HG03060 (cell line): ENCODE data around the gene B3GAT1.

Experiments used
- ATAC-seq: cut with Tn5 transposase; IDR thresholded peaks from one replicate; pipeline ENCODE4 v1.9.1; 2021; ENCODE audit warnings: low read depth, moderate number of reproducible peaks; ENCODE audit not compliant: unreplicated experiment

The B3GAT1 gene

DNA sequence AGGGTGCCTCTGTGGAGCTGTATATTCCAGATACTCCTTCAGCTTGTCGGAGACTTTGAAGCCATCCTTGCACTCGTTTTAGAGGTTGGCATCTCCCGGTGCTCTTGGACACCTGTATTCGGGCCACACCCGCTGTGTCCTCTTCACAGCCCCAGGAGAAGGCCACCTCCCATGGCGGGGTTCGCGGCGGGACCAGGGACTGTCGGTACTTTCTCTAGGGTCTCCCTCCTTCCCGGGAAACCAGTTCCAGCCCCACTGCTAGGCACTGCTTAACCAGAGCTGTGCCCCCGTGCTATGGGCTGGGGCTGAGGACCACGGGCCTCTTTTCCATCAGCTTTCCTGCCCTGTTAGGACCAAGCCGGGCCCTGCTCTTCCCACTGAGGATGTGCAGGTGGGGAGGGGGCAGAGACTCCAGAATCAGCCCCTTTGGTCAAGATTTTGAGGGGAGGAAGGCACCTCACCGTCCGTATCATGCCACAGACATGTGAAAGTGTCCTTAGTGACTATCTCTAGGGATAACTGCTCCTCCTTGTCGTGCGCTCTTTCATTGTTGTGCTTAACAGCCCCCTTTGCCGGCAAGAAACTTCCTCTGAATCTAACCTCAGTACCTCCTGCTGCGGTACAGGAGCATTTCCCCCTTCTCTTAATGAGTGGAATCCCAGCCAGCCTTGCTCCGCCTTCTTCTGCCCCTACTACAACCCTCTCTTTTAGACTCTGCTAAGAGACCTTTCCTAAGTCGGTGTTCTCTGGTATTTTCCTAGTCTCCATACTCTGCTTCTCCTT, 1.2 kb upstream of the B3GAT1 start:
- ATAC-seq: no peak

DNA sequence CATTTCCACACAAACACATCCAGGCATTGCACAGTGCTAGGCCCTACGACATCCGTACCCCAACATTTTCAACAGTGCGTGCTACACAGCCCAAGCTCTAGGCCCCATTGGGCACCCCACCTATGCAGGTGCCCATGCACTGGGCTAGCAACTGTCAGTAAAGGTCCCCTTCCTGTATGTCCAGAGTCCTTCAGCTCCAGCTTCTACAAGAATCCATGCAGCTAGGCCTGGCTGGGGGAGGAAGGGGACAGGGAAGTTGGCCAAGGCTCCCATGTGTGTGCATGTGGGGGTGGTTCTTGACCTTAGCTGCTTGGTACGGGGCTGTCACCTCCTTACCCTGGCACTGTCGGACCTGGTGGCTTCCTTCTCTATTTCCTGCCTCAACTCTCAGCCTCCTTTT, 1.3 kb downstream of the B3GAT1 start:
- ATAC-seq: no peak

DNA sequence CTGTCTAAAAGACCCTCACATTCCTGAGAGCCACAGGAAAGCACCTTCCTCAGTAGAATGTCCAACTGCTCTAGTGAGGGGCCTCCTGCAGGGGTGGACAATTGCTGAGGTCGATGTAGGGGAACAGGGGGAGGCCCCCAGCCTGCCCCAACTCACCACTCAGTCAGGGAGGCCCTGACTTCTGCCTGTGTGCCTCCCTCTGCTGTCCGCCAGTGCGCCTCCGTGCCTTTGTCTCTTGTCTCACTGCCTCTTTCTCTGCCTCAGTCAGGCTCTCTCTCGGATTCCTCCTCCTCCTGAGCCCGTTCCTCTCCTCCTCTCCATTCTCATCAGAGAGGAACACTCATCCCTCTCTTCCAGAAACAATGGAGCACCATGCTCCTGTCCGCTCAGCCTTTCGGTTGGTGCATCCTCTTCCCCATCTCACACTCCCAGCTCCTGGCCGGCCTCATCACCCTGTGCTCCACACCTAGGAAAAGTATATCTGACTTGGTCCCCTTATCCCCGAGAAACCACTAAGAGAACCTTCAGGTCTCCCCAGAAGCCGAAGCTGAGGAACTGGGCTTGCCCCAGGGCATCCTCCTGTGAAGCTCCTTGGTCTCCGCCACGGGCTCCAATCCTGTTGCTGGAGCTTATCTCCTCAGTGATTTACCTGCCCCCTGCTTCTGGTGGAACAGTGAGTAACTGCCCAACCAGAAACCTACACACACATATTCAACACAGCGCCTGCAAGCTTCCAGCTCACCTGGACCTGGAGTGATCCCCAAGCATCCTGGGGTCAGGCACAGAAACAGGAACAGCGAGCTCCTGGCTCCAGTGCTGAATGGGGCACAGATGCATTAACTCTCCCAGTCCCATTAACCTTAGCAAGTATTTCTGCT, 2.3 kb downstream of the B3GAT1 start:
- no peak for ATAC-seq

DNA sequence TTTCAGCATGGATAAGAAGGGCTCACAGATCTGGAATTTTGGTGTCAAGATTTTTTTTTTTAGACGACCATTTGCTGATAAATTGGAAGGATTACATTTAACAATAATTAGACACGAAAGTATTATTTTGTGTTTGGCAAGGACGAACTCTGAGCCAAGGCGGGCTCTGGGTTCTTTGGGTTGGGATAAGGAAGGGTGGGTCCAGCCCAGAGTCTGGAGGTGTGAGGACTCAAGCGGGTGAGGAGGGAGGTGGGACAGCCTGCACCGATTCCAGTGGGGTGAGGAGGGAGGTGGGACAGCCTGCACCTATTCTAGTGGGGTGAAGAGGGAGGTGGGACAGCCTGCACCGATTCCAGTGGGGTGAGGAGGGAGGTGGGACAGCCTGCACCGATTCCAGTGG, 4.1 kb downstream of the B3GAT1 start:
- no peak for ATAC-seq

DNA sequence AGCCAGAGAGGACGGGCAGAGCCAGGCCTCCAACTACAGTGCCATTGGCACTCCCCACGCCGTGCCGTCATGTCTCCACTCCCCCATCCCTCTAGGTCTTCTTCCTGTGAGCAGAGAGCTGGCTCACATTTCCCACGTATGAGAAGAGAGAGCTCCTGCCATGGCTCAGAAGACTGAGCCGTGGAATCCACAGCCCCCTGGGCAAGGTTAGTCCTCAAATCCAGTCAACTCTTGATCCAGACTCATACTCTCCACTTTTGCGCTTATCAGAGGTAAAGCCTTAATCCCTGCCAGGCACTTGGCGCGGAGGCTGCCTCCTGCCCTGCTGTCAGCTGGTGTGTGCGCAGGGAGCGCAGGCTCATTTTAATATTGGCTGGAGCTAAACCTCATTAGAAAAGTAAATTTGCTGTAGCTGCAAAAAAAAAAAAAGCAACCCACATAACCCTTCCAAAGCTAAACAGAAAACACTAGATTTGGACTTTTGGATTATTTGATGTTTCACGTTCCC, 4.7 kb downstream of the B3GAT1 start:
- ATAC-seq: no peak

DNA sequence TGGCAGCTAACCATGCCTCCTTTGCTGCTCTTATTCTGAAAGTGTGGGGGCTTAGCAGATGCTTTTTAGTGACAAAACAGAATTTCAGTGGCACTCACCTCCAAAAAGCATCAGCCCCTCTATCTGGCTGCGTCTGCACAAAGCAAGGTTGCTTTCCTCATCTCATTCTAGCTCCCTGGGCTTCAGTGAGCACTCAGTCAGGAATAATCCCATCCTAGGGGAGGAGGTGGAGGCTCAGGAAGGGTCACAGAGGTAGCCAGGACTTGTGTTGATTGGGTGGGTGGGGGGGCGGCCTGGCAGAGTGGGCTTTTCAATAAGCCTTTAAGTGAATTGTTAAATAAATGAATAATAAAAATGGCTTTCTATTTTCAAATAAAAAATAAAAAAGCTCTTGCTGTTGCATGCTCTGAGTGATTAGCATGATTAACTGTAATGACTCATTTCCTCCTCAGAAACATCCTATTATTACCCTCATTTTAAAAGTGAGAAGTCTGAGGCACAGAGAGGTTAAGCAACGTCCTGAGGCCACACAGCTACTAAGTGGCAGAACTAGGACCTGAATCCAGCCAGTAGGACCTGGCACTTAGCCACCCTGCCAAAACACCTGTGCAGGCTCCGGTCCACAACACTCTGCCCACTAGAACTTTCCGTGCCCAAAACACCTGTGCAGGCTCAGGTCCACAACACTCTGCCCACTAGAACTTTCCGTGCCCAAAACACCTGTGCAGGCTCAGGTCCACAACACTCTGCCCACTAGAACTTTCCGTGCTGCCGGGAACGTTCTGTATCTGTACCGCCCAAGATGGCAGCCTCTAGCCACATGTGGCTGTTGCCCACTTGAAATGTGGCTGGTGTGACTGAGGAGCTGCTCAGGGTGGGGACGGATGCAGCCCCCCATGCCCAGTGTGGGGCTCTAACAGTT, 5.5 kb downstream of the B3GAT1 start:
- no peak for ATAC-seq

DNA sequence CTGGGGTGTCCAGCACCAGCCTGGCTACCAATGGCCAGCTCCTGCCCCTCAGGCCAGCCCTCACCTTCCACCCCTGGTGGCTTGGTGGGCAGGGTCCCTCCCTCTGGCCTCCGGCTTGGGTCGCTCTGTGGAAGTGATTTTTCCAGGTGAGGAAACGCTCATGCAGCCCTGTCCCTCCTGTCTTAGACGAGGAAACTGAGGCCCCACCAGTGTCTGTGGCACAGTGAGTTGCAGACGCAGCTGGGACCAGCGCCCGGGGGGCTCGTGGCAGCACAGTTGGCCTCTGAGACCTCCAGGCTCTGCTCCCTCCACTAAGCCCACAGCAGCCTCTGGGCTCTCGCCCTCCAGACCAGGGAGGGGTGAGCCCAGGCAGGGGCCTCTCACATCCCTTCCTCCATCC, 6.2 kb downstream of the B3GAT1 start:
- no peak for ATAC-seq

DNA sequence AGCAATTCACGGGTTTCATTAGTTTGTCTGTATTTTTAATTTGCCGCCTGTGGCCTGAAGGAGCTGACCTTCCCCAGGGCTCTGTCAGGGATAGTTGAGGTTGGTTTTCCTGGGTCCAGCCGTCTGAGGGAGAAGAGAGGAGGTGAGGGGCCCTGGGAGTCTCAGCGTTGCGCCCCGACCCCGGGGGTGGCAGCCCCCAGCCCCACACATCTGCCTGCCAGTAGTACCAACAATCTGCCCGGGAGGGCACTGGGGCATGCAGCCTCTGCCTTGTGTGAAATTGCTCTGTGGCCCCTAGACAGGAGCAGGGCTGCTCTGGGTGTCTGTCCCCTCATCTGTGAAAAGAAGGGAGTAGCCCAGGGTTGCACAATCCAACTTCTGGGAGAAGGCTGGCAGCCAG, 6.6 kb downstream of the B3GAT1 start:
- no peak for ATAC-seq

DNA sequence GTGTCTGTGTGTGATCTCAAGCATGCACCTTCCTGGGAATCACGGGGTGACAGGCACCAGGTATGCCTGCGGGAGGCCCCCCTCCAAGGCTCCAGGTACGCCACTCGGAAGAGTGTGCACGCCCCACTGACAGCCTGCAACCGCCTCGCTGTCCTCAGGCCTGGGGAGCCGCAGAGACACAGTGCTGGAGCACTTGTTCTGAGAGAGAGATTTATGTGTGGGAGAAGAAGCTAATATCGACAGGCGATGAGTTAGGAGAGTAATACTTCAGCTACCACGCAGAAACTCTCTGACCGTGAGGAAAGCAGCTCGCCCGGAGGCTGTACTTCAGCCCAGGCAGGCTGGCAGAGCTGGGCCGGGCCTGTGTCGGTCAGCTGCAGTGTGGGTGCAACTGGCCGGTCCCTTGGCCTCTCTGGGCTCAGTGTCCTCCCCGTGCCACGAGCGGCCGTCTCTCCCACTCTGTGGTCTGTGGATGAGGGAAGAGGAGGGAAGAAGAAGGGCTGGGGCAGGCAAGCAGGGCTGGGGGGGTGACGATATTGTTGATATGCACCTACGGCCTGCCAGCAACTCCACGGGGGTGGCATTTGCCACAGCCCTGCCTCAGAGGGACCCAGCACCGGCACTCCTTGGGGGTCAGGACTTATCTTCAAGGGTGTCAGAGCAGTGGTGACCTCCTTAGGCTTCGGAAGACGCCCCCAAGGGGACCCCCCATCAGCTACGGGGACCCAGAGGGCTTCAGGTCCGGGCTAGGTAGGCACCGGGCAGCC, 7.3 kb downstream of the B3GAT1 start:
- ATAC-seq: no peak

DNA sequence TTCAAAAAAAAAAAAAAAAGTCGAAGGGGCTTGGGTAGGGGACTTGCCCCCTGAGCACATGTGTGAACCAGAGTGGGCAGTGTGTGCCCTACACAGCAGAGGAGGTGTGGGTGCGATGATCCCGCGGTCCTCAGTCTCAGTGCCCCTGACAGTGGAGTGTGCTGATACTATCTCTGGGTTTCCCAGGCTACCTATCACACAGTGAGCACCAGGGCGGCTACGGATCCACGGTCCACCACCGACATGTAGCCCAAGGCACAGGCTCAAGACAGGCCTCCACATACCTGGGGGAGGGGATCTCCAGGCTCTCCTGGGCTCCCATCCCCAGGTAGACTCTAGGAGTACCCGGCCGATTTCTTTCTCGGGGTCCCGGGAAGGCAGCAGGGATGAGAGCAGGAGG, 9.1 kb downstream of the B3GAT1 start:
- ATAC-seq: no peak

DNA sequence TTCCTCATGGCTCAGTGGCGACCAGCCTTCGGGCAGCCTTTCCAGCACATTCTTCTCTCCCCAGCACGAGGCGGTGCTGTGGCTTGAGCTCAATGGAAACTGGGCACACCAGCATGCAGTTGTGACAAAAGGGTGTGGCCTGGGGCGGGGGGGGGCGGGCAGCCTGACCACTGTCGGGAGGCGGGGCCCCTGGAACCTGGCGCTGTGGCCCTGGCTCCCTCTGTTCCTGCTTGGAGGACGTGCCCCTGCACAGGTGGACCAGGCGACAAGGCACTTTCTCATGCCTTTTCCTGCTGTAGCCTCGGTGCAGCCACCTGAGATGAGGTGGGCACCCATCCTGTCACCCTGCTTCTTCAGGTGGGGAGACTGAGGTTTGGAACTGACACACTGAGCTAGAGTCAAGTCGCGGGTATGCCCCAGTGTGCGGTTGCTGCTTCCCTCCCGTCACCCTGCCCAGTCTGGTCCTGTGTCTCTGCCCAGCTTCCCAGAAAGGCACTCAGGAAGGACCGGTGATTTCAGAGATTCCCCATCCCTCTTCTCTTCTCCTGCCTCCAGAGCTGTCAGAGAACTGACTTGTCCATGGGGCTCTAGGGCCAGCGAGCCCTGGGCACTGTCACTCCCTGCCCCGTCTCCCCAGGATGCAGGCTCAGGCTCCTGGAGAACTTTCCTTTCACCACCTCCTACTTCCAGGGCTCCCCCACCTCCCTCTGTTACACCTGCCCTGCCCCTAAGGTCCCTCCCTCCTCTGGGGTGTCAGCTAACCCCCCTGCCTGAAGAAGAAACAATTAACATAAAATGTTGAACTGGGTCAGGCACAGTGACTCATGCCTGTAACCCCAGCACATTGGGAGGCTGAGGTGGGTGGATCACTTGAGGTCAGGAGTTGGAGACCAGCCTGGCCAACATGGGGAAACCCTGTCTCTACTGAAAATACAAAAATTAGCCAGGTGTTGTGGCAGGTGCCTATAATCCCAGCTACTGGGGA, 9.9 kb downstream of the B3GAT1 start:
- ATAC-seq: no peak

DNA sequence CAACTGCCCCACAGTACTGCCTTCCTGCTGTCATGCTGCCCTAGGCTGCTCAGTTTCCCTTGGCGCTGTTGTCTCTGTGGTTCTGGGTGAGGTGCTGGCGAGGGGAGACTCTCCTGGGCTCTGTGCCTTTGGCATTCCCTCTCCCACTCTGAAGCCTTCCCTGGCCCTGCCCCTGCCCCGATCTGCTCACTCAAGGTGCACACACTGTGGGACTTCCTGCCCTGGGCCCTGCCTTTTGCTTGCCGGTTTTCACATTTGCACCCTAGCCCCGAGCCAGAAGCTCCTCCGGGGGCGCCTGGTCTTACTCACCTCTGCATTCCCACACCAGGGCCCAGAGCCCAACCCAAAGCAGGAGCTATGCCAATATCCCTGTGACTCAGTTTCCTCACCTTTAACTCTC, 12.0 kb downstream of the B3GAT1 start:
- no peak for ATAC-seq

DNA sequence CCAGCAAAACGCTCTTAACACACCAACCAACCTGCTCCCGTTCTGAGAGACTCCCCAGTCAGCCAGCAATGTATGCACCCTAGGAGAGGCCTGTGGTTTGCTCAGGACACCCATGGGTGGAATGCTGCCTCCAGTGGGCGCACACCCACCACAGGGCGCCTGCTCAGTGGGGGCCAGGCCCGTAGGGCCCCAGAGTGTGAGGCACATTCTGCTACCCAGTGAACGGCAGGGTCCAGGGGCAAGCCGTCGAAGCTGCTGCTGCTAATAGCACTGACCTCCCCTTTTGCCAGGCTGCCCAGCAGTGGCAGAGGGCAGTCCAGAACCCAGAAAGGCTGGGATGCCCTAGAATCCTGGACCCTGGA, 12.8 kb downstream of the B3GAT1 start:
- ATAC-seq: no peak

DNA sequence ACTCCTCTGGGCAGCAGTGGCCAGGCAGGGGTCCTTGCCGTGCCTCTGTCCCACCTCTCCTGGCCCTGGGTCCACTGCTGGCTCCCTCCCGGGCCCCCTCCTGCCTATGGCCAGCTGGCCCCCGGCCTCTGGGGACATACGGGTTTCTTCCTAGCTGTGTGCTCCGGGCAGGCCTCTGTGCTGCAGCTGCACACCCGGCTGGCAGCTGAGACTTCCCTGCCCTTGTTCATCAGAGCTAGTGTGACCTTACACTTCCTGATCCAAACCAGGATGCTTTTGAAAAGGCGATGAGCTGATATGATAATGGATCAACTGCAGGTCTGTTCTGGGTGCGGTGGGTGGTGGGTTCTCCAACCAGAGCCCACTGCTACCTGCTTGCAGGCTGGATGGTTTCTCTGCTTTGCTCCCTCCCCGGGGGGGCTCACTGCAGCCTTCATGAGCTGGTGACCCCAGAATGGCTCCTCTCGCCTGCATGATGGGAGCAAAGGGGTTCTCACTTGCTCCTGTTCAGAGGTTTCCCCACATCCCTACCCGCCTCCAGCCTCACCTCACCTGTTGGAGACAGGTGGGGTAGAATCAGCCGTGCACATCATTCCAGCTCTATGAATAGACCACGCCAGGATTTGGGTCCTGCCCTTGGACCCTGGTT, 13.3 kb downstream of the B3GAT1 start:
- ATAC-seq: no peak

DNA sequence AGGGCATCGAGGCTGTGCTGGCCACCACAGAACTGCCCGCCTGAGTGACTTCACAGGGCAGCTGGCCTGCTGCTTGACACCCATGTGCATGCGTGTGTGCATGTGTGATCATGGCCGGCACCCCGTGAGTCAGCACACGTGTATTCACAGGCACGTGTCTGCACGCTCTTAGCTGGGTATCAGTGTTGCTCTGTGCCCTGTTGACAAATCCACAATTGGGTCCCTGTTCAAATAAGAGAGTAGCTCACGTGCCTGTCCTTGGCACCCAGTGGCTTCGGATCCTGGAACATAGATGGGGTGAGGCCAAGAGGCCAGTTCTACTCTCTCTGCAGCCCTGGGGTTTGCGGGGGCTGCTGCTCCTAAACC, 14.0 kb downstream of the B3GAT1 start:
- no peak for ATAC-seq

DNA sequence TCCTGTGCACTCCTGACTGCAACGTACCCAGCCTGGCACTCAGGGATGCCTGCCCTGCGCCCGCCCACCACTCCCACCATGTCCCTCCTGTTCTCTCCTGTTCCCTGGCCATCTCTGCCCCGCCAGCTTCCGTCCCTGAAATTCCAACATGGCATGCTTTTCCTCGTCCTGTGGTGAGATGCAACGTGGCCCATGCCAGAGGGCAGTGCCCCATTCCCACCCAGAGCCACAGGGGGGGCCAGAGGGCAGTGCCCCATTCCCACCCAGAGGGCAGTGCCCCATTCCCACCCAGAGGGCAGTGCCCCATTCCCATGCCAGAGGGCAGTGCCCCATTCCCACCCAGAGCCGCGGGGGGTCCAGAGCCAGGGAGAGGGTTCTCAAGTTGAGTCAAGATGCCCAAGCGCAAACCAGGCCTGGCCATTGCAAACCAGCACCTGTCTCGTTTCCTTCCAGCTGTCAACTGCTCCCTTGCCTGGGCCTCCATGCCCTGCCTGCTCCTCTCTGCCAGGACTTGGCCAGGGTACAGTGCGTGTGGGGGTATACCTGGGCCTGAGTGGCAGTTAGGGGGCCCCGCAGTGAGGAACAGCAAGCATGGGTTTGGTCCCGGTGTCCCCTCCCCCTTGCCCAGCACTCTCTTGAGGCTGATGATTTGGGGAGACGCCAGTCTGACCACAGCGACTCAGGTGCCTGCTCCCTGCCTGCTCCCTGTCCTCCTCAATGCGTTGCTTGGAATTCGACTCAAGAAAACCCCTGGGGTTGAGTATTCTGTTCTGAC, 14.6 kb downstream of the B3GAT1 start:
- no peak for ATAC-seq

DNA sequence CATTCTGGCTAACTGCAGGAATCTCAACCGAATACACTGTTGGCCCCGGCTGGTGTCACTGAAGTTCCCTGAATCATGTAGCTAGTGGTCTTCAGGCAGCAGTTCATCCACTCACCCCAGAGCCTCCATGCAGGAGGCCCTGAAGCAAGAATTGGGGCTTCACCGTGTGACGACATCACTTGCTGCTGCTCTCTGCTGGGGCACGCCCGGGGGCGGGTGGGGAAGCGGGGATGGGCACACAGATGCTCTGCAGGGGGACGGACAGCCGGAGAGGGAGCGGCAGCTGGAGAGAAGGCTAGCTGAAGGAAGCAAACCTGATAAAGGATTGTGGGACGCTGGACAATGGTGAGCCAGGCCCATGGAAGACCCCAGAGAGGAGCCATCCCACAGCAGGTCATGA, 17.0 kb downstream of the B3GAT1 start:
- no peak for ATAC-seq

DNA sequence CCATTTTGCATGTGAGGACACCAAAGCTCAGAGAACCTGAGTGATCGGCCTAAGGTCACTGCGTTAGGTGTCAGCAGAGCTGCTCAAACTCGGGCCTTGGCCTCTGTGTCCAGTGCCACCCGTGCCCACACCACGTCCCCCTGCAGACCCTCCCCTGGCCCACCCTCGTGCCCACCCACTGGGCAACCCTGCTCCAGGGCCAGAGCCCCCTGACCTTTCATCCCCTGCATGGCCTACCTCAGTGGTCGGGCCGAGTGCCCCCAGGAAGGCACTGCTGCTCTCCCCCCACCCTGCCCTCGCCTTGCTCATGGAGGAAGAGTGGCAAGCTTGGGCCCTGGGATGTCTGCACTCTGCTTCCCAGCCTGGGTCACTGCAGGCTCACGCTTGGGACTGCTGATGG, 17.7 kb downstream of the B3GAT1 start:
- ATAC-seq: no peak
